Neuronal stem cell (in vitro differentiated cells): ENCODE measurements around the gene TRABD2A.
A peak's percentile ranks its signal among the peaks of the same experiment; 100 is the strongest.

Experiments used
- DNase-seq: peaks from one replicate; pipeline ENCODE4 v3.0.0-alpha.2; 2013; ENCODE audit warnings: low spot score
- H2AFZ ChIP-seq: one replicate; pipeline ENCODE4 v1.6.1; 2013; ENCODE audit warnings: mild to moderate bottlenecking, low read length, inconsistent platforms
- H2AK5ac ChIP-seq: 2 replicates; pipeline ENCODE4 v1.6.1; 2013; ENCODE audit warnings: low read depth, mild to moderate bottlenecking, inconsistent platforms, low read length, moderate library complexity, mixed read lengths
- H2BK120ac ChIP-seq: 2 replicates; pipeline ENCODE4 v1.6.1; 2013; ENCODE audit warnings: low read depth, mild to moderate bottlenecking, inconsistent platforms, low read length, moderate library complexity, mixed read lengths
- H2BK12ac ChIP-seq: one replicate; pipeline ENCODE4 v1.6.1; 2013; ENCODE audit warnings: low read length, inconsistent platforms
- H2BK15ac ChIP-seq: 2 replicates; pipeline ENCODE4 v1.6.1; 2013; ENCODE audit warnings: mild to moderate bottlenecking, low read length, inconsistent platforms, mixed read lengths
- H2BK5ac ChIP-seq: one replicate; pipeline ENCODE4 v1.6.1; 2013; ENCODE audit warnings: inconsistent platforms, mild to moderate bottlenecking, low read length, moderate library complexity
- H3K14ac ChIP-seq: one replicate; pipeline ENCODE4 v1.6.1; 2013; ENCODE audit warnings: low read length, inconsistent platforms
- H3K18ac ChIP-seq: 2 replicates; pipeline ENCODE4 v1.6.1; 2013; ENCODE audit warnings: low read length, inconsistent platforms
- H3K23ac ChIP-seq: 2 replicates; pipeline ENCODE4 v1.6.1; 2013; ENCODE audit warnings: low read depth, mild to moderate bottlenecking, mixed read lengths, low read length, inconsistent platforms; ENCODE audit not compliant: poor library complexity
- H3K27ac ChIP-seq: replicated peaks from 3 replicates; pipeline ENCODE4 v1.5.1; 2013; ENCODE audit warnings: low read length, inconsistent platforms
- H3K27me3 ChIP-seq, 3 experiments: 2 replicates each; pipeline ENCODE4 v1.6.1; 2013; ENCODE audit warnings: low read length in 3 of 3, mild to moderate bottlenecking in 2 of 3, inconsistent platforms in 1 of 3, low read depth in 1 of 3, mixed read lengths in 1 of 3, moderate library complexity in 1 of 3; ENCODE audit not compliant: control insufficient read depth in 3 of 3, insufficient read depth in 3 of 3
- H3K36me3 ChIP-seq, 2 donors: replicated peaks in 1 of 2; 2 replicates each; pipeline ENCODE4 v1.6.1; 2013; ENCODE audit warnings: low read length in 2 of 2; ENCODE audit not compliant: control insufficient read depth in 2 of 2, insufficient read depth in 2 of 2
- H3K4ac ChIP-seq: 2 replicates; pipeline ENCODE4 v1.6.1; 2013; ENCODE audit warnings: inconsistent platforms, mild to moderate bottlenecking, low read length, moderate library complexity
- H3K4me1 ChIP-seq, 2 donors: 1 replicate in 1 of 2; 2 replicates in 1 of 2; pipeline ENCODE4 v1.6.1; 2013; ENCODE audit warnings: low read length in 2 of 2, low read depth in 1 of 2; ENCODE audit not compliant: control insufficient read depth in 2 of 2, insufficient read depth in 1 of 2
- H3K4me2 ChIP-seq: one replicate; pipeline ENCODE4 v1.6.1; 2013; ENCODE audit warnings: mild to moderate bottlenecking, low read length, inconsistent platforms; ENCODE audit not compliant: insufficient read depth, poor library complexity, severe bottlenecking
- H3K4me3 ChIP-seq, 2 donors: 2 replicates each; pipeline ENCODE4 v1.5.1; 2013; ENCODE audit warnings: low read length in 2 of 2, mild to moderate bottlenecking in 2 of 2, inconsistent platforms in 1 of 2, moderate library complexity in 1 of 2
- H3K79me1 ChIP-seq: one replicate; pipeline ENCODE4 v1.6.1; 2013; ENCODE audit warnings: low read depth, mild to moderate bottlenecking, inconsistent platforms, low read length, moderate library complexity
- H3K9ac ChIP-seq: one replicate; pipeline ENCODE4 v1.6.1; 2013; ENCODE audit warnings: mild to moderate bottlenecking, low read depth, low read length, inconsistent platforms; ENCODE audit not compliant: poor library complexity
- H3K9me3 ChIP-seq, 2 donors: replicated peaks in 1 of 2; 2 replicates each; pipeline versions ENCODE3 to v1.6.1; 2013; ENCODE audit warnings: low read length in 2 of 2, mild to moderate bottlenecking in 2 of 2, inconsistent platforms in 1 of 2, low read depth in 1 of 2, mixed read lengths in 1 of 2, moderate library complexity in 1 of 2; ENCODE audit not compliant: control insufficient read depth in 2 of 2, insufficient read depth in 1 of 2
- H4K8ac ChIP-seq: one replicate; pipeline ENCODE4 v1.6.1; 2013; ENCODE audit warnings: low read depth, mild to moderate bottlenecking, inconsistent platforms, low read length, moderate library complexity
- H4K91ac ChIP-seq: one replicate; pipeline ENCODE4 v1.6.1; 2013; ENCODE audit warnings: low read length, low read depth, mild to moderate bottlenecking, inconsistent platforms; ENCODE audit not compliant: poor library complexity
- WGBS, 2 donors: extraction: QIAGEN DNeasy Blood & Tissue Kit; methylation state at CpG; one replicate each; pipeline ENCODE4 v1.1.7; 2013; ENCODE audit warnings: missing lambda C conversion rate in 2 of 2, mixed read lengths in 1 of 2; ENCODE audit not compliant: insufficient read length in 2 of 2, insufficient replicate concordance in 1 of 2; ENCODE audit errors: extremely low coverage in 2 of 2; 5-methylcytosine and 5-hydroxymethylcytosine counted together

Gene TRABD2A

GRCh38 chr2:84906108-84906899, 25.4 kb upstream of the TRABD2A start:
- WGBS, 2 donors: no CpG with 5 or more reads among the region's 38 CpGs
- peak overlapping the region; percentile 92 to 100 for H3K4me3 ChIP-seq
- peak overlapping the region; percentile 94 for H3K9ac ChIP-seq

GRCh38 chr2:84905181-84906107, 24.6 kb upstream of the TRABD2A start, which contains the start of gene TMSB10:
Gene TMSB10, plus strand, starts transcription at chr2:84905656.
- Histone ChIP-seq H3K9me3 (peaks cover 2 to 7% of the 10 kb centered on the region in 2 donors), H3K9ac (peak within 1 kb of the TSS; percentile 96), H4K8ac (no peak within 1 kb of the TSS), H3K27ac (peak within 1 kb of the TSS; percentile 79), H3K27me3 (peaks cover 0 to 7% (median 5%) of the 10 kb centered on the region in 3 experiments), H2BK5ac (peak within 1 kb of the TSS; percentile 96), H3K4ac (peak within 1 kb of the TSS; percentile 46), H3K14ac (peak within 1 kb of the TSS; percentile 89), H2BK15ac (peak within 1 kb of the TSS; percentile 63), H2AK5ac (peak within 1 kb of the TSS; percentile 83), H4K91ac (no peak within 1 kb of the TSS), H3K18ac (peak within 1 kb of the TSS; percentile 99), H3K36me3 (peaks cover 10 to 13% of the 10 kb centered on the region in 2 donors), H3K4me3 (peak within 1 kb of the TSS; percentile 92 to 100), H2BK12ac (peak within 1 kb of the TSS; percentile 99), H3K4me1 (peaks cover 2 to 9% of the 10 kb centered on the region in 2 donors), H3K79me1 (peaks cover 3% of the 10 kb centered on the region), H2BK120ac (peak within 1 kb of the TSS; percentile 78), H2AFZ (peak within 1 kb of the TSS; percentile 97), H3K23ac (peak within 1 kb of the TSS; percentile 95), H3K4me2 (peak within 1 kb of the TSS; percentile 96)
- DNase-seq: peak; percentile 76
- WGBS, 2 donors: no CpG with 5 or more reads among the region's 94 CpGs

More at GRCh38 chr2:84906108-84906899, 25.4 kb upstream of the TRABD2A start:
- Histone ChIP-seq H2BK5ac (peak overlapping the region; percentile 96), H3K27ac (peak overlapping the region; percentile 79), H4K8ac (no peak overlapping the region), H2BK15ac (peak overlapping the region; percentile 59), H4K91ac (no peak overlapping the region), H3K14ac (no peak overlapping the region), H2AK5ac (peak overlapping the region; percentile 82), H3K79me1 (peaks cover 3% of the 10 kb centered on the region), H3K4ac (no peak overlapping the region), H2BK12ac (no peak overlapping the region), H2BK120ac (no peak overlapping the region), H3K4me1 (peaks cover 2 to 9% of the 10 kb centered on the region in 2 donors), H2AFZ (peak overlapping the region; percentile 97), H3K4me2 (peak overlapping the region; percentile 96), H3K18ac (peak overlapping the region; percentile 95), H3K23ac (peak overlapping the region; percentile 95), H3K36me3 (peaks cover 10 to 13% of the 10 kb centered on the region in 2 donors), H3K9me3 (peaks cover 2 to 7% of the 10 kb centered on the region in 2 donors), H3K27me3 (peaks cover 0 to 7% (median 0%) of the 10 kb centered on the region in 3 experiments)
- DNase-seq: no peak

- WGBS, 2 donors: no CpG with 5 or more reads among the region's 21 CpGs
- no peak overlapping the region for H2BK12ac ChIP-seq
- no peak overlapping the region for H3K14ac ChIP-seq
- peaks cover 0 to 11% (median 6%) of the 10 kb centered on the region in 3 experiments for H3K27me3 ChIP-seq
- H2BK5ac ChIP-seq: peak overlapping the region; percentile 96
- peak overlapping the region; percentile 83 to 92 for H3K4me3 ChIP-seq
- H3K4me1 ChIP-seq: peaks cover 2 to 9% of the 10 kb centered on the region in 2 donors
- no peak overlapping the region for H4K91ac ChIP-seq
- peak overlapping the region; percentile 96 for H3K9ac ChIP-seq
- no peak for DNase-seq
- H3K27ac ChIP-seq: no peak overlapping the region
- H3K79me1 ChIP-seq: peaks cover 3% of the 10 kb centered on the region
- no peak overlapping the region for H4K8ac ChIP-seq
- peak overlapping the region; percentile 78 for H2BK120ac ChIP-seq
- peak overlapping the region; percentile 97 for H2AFZ ChIP-seq
- peak overlapping the region; percentile 63 for H2BK15ac ChIP-seq
- peak overlapping the region; percentile 83 for H2AK5ac ChIP-seq
- H3K4me2 ChIP-seq: peak overlapping the region; percentile 96
- peaks cover 9 to 13% of the 10 kb centered on the region in 2 donors for H3K36me3 ChIP-seq
- peak overlapping the region; percentile 56 for H3K23ac ChIP-seq
- peak overlapping the region; percentile 99 for H3K18ac ChIP-seq
- peaks cover 2 to 7% of the 10 kb centered on the region in 2 donors for H3K9me3 ChIP-seq
- H3K4ac ChIP-seq: no peak overlapping the region
Observed at GRCh38 chr2:84904717-84905174, 23.9 kb upstream of the TRABD2A start.
